H1 (cell line): ENCODE data around the gene AGAP1. TPM values are rescaled to one million over a fixed set of nuclear protein-coding genes. Genes with fewer than 3 reads are reported as not detected.

Source experiments
- CTCF ChIA-PET: fragments of 300-600 bp; sonication (Branson Sonifier 250); formaldehyde crosslinking; loops from one replicate; lab custom pipeline; 2021; ENCODE audit not compliant: partially characterized antibody; lab: Charles Lee
- POLR2A ChIA-PET: fragments of 300-600 bp; sonication (Branson Sonifier 250); formaldehyde crosslinking; loops from one replicate; lab custom pipeline; 2021; ENCODE audit warnings: inconsistent platforms; ENCODE audit not compliant: partially characterized antibody; lab: Charles Lee
- DNase-seq, 2 experiments: peaks; one replicate each; pipeline versions ENCODE4 v3.0.0 to v3.0.0-alpha.2; 2010 to 2022; ENCODE audit warnings: low spot score in 2 of 2, low read depth in 1 of 2, mixed read lengths in 1 of 2
- FAIRE-seq: peaks from 2 replicates; lab custom pipeline; 2011; peaks lifted over from hg19 to GRCh38; lab: Jason Lieb, UNC
- H2AFZ ChIP-seq: 2 replicates; pipeline ENCODE4 v1.8.1; 2012; ENCODE audit warnings: low read length, inconsistent platforms
- H2AK5ac ChIP-seq: 2 replicates; pipeline ENCODE4 v1.6.1; 2013; ENCODE audit warnings: low read depth, low read length
- H2BK120ac ChIP-seq: replicated peaks from 2 replicates; pipeline ENCODE3; 2013; ENCODE audit warnings: low read depth, low read length, inconsistent platforms
- H2BK12ac ChIP-seq: 2 replicates; pipeline ENCODE4 v1.6.1; 2013; ENCODE audit warnings: low read depth, low read length
- H2BK15ac ChIP-seq: 2 replicates; pipeline ENCODE4 v1.6.1; 2013; ENCODE audit warnings: low read length
- H2BK20ac ChIP-seq: 2 replicates; pipeline ENCODE4 v1.6.1; 2013; ENCODE audit warnings: low read length
- H2BK5ac ChIP-seq: 2 replicates; pipeline ENCODE4 v1.6.1; 2013; ENCODE audit warnings: low read depth, low read length
- H3K14ac ChIP-seq: 2 replicates; pipeline ENCODE4 v1.6.1; 2013; ENCODE audit warnings: inconsistent platforms; ENCODE audit not compliant: insufficient read length
- H3K18ac ChIP-seq: 2 replicates; pipeline ENCODE4 v1.6.1; 2013; ENCODE audit warnings: low read length; ENCODE audit errors: extremely low read depth
- H3K23ac ChIP-seq: 2 replicates; pipeline ENCODE4 v1.6.1; 2013; ENCODE audit warnings: inconsistent platforms; ENCODE audit not compliant: insufficient read length
- H3K23me2 ChIP-seq: 2 replicates; pipeline ENCODE4 v1.6.1; 2013; ENCODE audit warnings: low read depth, low read length
- H3K27ac ChIP-seq: 2 replicates; pipeline ENCODE4 v1.6.1; 2011; ENCODE audit warnings: low read depth, low read length, inconsistent platforms
- H3K27me3 ChIP-seq, 4 experiments: replicated peaks in 1 of 4; 1 replicate in 1 of 4; 2 replicates in 3 of 4; pipeline versions ENCODE4 v1.6.1 to v1.8.1; 2011 to 2013; ENCODE audit warnings: low read length in 3 of 4, mild to moderate bottlenecking in 3 of 4, inconsistent platforms in 2 of 4, mixed read lengths in 2 of 4, moderate library complexity in 1 of 4; ENCODE audit not compliant: control insufficient read depth in 3 of 4, insufficient read depth in 3 of 4; ENCODE audit errors: extremely low read depth in 1 of 4
- H3K36me3 ChIP-seq, 4 experiments: 2 replicates each; pipeline versions ENCODE4 v1.6.1 to v1.8.1; 2011 to 2013; ENCODE audit warnings: mild to moderate bottlenecking in 4 of 4, low read length in 3 of 4, moderate library complexity in 2 of 4, control low read depth in 1 of 4, inconsistent platforms in 1 of 4; ENCODE audit not compliant: insufficient read depth in 4 of 4, control insufficient read depth in 2 of 4
- H3K4ac ChIP-seq: replicated peaks from 2 replicates; pipeline ENCODE3; 2013; ENCODE audit warnings: low read length, low read depth, mixed read lengths, inconsistent platforms; ENCODE audit not compliant: insufficient read length
- H3K4me1 ChIP-seq, 4 experiments: replicated peaks in 1 of 4; 1 replicate in 1 of 4; 2 replicates in 3 of 4; pipeline versions ENCODE4 v1.6.1 to v1.8.1; 2011 to 2013; ENCODE audit warnings: low read length in 3 of 4, inconsistent platforms in 2 of 4, mixed read lengths in 1 of 4; ENCODE audit not compliant: insufficient read depth in 4 of 4, control insufficient read depth in 3 of 4
- H3K4me2 ChIP-seq, 2 experiments: 2 replicates each; pipeline versions ENCODE4 v1.6.1 to v1.8.1; 2011 to 2013; ENCODE audit warnings: low read depth in 2 of 2, low read length in 2 of 2, control low read depth in 1 of 2, inconsistent platforms in 1 of 2, mild to moderate bottlenecking in 1 of 2; ENCODE audit not compliant: insufficient read depth in 1 of 2
- H3K4me3 ChIP-seq, 4 experiments: fragments of 200-600, 300-600 bp in 1 of 4; sonication (generic), shearing (Covaris generic), sonication (Bioruptor Twin) in 1 of 4; 2 replicates each; pipeline versions ENCODE4 v1.5.1 to v1.8.1; 2011 to 2016; ENCODE audit warnings: low read length in 4 of 4, low read depth in 3 of 4, control low read depth in 2 of 4, inconsistent platforms in 2 of 4, mild to moderate bottlenecking in 2 of 4, mixed read lengths in 1 of 4, moderate library complexity in 1 of 4; ENCODE audit not compliant: insufficient read depth in 2 of 4; ENCODE audit errors: extremely low read depth in 1 of 4
- H3K56ac ChIP-seq: replicated peaks from 2 replicates; pipeline ENCODE3; 2013; ENCODE audit warnings: low read depth, mild to moderate bottlenecking, mixed read lengths, low read length, inconsistent platforms; ENCODE audit not compliant: insufficient read length
- H3K79me1 ChIP-seq: 2 replicates; pipeline ENCODE4 v1.6.1; 2013; ENCODE audit warnings: low read depth, low read length, control low read depth
- H3K79me2 ChIP-seq, 2 experiments: 2 replicates each; pipeline versions ENCODE4 v1.6.1 to v1.8.1; 2012 to 2013; ENCODE audit warnings: low read length in 2 of 2, mild to moderate bottlenecking in 2 of 2, inconsistent platforms in 1 of 2; ENCODE audit not compliant: insufficient read depth in 2 of 2, control insufficient read depth in 1 of 2
- H3K9ac ChIP-seq, 4 experiments: replicated peaks in 1 of 4; 1 replicate in 1 of 4; 2 replicates in 3 of 4; pipeline versions ENCODE4 v1.6.1 to v1.8.1; 2011 to 2013; ENCODE audit warnings: low read depth in 3 of 4, low read length in 3 of 4, control low read depth in 2 of 4, mild to moderate bottlenecking in 2 of 4, moderate library complexity in 2 of 4, inconsistent platforms in 1 of 4; ENCODE audit errors: extremely low read depth in 1 of 4
- H3K9me3 ChIP-seq, 2 experiments: 2 replicates each; pipeline versions ENCODE4 v1.6.1 to v1.8.1; 2012 to 2013; ENCODE audit warnings: mild to moderate bottlenecking in 2 of 2, moderate library complexity in 2 of 2, control low read depth in 1 of 2, inconsistent platforms in 1 of 2, low read depth in 1 of 2, low read length in 1 of 2, mixed read lengths in 1 of 2; ENCODE audit not compliant: insufficient read depth in 2 of 2
- H4K20me1 ChIP-seq, 2 experiments: replicated peaks in 1 of 2; 2 replicates each; pipeline versions ENCODE3 to v1.8.1; 2011 to 2013; ENCODE audit warnings: inconsistent platforms in 2 of 2, low read length in 2 of 2, mild to moderate bottlenecking in 1 of 2; ENCODE audit not compliant: insufficient read depth in 2 of 2, control insufficient read depth in 1 of 2
- H4K5ac ChIP-seq: 2 replicates; pipeline ENCODE4 v1.6.1; 2013; ENCODE audit warnings: low read length, low read depth, mixed read lengths, inconsistent platforms; ENCODE audit not compliant: insufficient read length
- H4K8ac ChIP-seq: 2 replicates; pipeline ENCODE4 v1.8.0; 2013; ENCODE audit warnings: mild to moderate bottlenecking, moderate library complexity, low read length, inconsistent platforms; ENCODE audit not compliant: insufficient read depth; ENCODE audit errors: extremely low read depth
- H4K91ac ChIP-seq: replicated peaks from 2 replicates; pipeline ENCODE3; 2013; ENCODE audit warnings: low read length, mixed read lengths, inconsistent platforms; ENCODE audit not compliant: insufficient read length
- ASH2L ChIP-seq: fragments of 200-600, 300-600 bp; sonication (generic); IDR thresholded peaks from one replicate; pipeline ENCODE4 v1.7.1; 2017; ENCODE audit warnings: low read length
- CBX8 ChIP-seq: fragments of 300-800, 300-1000 bp; sonication (generic); IDR thresholded peaks from 2 replicates; pipeline ENCODE4 v1.7.1; 2016; ENCODE audit warnings: low read depth, low read length, borderline replicate concordance
- CHD1 ChIP-seq: IDR thresholded peaks from 2 replicates; pipeline ENCODE4 v1.6.1; 2012; ENCODE audit warnings: low read depth, low read length, improper control_type of control experiment
- RXRA ChIP-seq: IDR thresholded peaks from 2 replicates; pipeline ENCODE4 v1.6.1; 2011; ENCODE audit warnings: low read depth, mild to moderate bottlenecking, low read length, moderate library complexity; ENCODE audit not compliant: insufficient read depth
- SIN3A ChIP-seq, 2 experiments: IDR thresholded peaks in 1 of 2; conservative IDR thresholded peaks in 1 of 2; 2 replicates each; pipeline ENCODE4 v1.6.1; 2011 to 2012; ENCODE audit warnings: low read length in 2 of 2, improper control_type of control experiment in 1 of 2, low read depth in 1 of 2, mild to moderate bottlenecking in 1 of 2
- SIRT6 ChIP-seq: IDR thresholded peaks from one replicate; pipeline ENCODE4 v1.7.1; 2012; ENCODE audit warnings: low read length, inconsistent platforms
- SP1 ChIP-seq: IDR thresholded peaks from 2 replicates; pipeline ENCODE4 v1.6.1; 2011; ENCODE audit warnings: low read depth, low read length
- TBP ChIP-seq: IDR thresholded peaks from 2 replicates; pipeline ENCODE4 v1.6.1; 2011; ENCODE audit warnings: low read depth, low read length, improper control_type of control experiment
- TCF12 ChIP-seq: IDR thresholded peaks from 2 replicates; pipeline ENCODE4 v1.6.1; 2011; ENCODE audit warnings: low read depth, mild to moderate bottlenecking, low read length
- WGBS, 2 experiments: shearing (Covaris generic) in 1 of 2; methylation state at CpG; one replicate each; pipeline versions ENCODE4 v1.1.6 to v1.1.7; 2013 to 2015; ENCODE audit warnings: low lambda C conversion rate in 2 of 2, mixed read lengths in 2 of 2, inconsistent platforms in 1 of 2, low coverage in 1 of 2, missing lambda C conversion rate in 1 of 2; ENCODE audit not compliant: insufficient replicate concordance in 2 of 2, insufficient coverage in 1 of 2, insufficient read length in 1 of 2; ENCODE audit errors: extremely low coverage in 1 of 2, missing lambda C conversion rate in 1 of 2; 5-methylcytosine and 5-hydroxymethylcytosine counted together
- polyA plus RNA-seq, 7 experiments: library from polyadenylated mRNA; depleted of rRNA in 3 of 7; stranded (reverse) in 5 of 7; unstranded in 2 of 7; fragments of >200 nt in 5 of 7; fragments of 200-250 nt in 2 of 7; gene quantifications; 1 replicate in 5 of 7; 2 replicates in 1 of 7; 4 replicates in 1 of 7; pipeline versions ENCODE4 v1.2.1 to v1.2.3, GENCODE V29; 2011 to 2013; ENCODE audit warnings: missing spikeins in 2 of 7, mixed read lengths in 2 of 7
- total RNA-seq: library from RNA; stranded (reverse); fragmentation: NEBNext Ultra II Directional; extraction: Animal tissue kit (Norgen Biotek cat#: 25700); gene quantifications from 2 replicates; pipeline ENCODE4 v1.2.1, GENCODE V29; 2021
- TF ChIP-seq, protein P1 (sequence below): IDR thresholded peaks from 2 replicates; pipeline ENCODE4 v1.6.1; 2011; ENCODE audit warnings: low read length, improper control_type of control experiment
- TF ChIP-seq, protein P2 (sequence below), 3 experiments: IDR thresholded peaks; 1 replicate in 2 of 3; 2 replicates in 1 of 3; pipeline versions ENCODE4 v1.5.1 to v1.6.1; 2011; ENCODE audit warnings: low read length in 3 of 3, mild to moderate bottlenecking in 3 of 3, inconsistent platforms in 2 of 3, low read depth in 1 of 3, moderate library complexity in 1 of 3; ENCODE audit not compliant: insufficient read depth in 1 of 3; ENCODE audit errors: control extremely low read depth in 1 of 3

The AGAP1 gene
- total and polyA plus RNA-seq, 2 of the 8 experiments (the other 6 are each of a cell fraction or from before 2014, with no cell fraction given), result 18.1 to 39.4 TPM

DNA sequence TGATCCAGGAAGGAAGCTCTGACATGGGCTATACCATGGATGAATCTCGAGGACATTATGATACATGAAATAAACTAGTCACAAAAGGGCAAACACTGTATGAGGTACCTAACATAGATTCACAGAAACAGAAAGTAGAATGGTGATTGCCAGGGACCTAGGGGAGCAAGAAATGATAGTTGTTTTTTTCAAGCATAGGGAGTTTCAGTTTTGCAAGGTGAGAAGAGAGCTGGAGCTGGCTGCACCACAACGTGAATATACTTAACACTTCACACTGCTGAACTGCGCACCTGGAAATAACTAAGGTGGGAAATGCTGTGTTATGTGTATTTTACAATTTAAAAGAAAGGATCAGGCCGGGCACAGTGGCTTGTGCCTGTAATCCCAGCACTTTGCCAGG is 13.2 kb upstream of the AGAP1 start:
- FAIRE-seq, result no peak
- ChIA-PET CTCF (interaction anchor here (0.8 to 1.2 kb wide), 2 partner anchors 12 to 18 kb away, joined by 3 to 4 read pairs; no protein-coding TSS in a partner anchor), POLR2A (interaction anchor here (1.5 kb wide), 1 partner anchor 10 kb away, joined by 3 read pairs; no protein-coding TSS in a partner anchor)
- TF ChIP-seq, protein P1, sequence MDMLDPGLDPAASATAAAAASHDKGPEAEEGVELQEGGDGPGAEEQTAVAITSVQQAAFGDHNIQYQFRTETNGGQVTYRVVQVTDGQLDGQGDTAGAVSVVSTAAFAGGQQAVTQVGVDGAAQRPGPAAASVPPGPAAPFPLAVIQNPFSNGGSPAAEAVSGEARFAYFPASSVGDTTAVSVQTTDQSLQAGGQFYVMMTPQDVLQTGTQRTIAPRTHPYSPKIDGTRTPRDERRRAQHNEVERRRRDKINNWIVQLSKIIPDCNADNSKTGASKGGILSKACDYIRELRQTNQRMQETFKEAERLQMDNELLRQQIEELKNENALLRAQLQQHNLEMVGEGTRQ, result no peak
- no peak for TF ChIP-seq RXRA
- no peak for TF ChIP-seq SP1
- no peak for TF ChIP-seq CHD1
- TF ChIP-seq TBP, result no peak
- TF ChIP-seq, protein P2, sequence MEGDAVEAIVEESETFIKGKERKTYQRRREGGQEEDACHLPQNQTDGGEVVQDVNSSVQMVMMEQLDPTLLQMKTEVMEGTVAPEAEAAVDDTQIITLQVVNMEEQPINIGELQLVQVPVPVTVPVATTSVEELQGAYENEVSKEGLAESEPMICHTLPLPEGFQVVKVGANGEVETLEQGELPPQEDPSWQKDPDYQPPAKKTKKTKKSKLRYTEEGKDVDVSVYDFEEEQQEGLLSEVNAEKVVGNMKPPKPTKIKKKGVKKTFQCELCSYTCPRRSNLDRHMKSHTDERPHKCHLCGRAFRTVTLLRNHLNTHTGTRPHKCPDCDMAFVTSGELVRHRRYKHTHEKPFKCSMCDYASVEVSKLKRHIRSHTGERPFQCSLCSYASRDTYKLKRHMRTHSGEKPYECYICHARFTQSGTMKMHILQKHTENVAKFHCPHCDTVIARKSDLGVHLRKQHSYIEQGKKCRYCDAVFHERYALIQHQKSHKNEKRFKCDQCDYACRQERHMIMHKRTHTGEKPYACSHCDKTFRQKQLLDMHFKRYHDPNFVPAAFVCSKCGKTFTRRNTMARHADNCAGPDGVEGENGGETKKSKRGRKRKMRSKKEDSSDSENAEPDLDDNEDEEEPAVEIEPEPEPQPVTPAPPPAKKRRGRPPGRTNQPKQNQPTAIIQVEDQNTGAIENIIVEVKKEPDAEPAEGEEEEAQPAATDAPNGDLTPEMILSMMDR (IDR thresholded peaks at IDR 0.05; ENCODE audit: control extremely low read depth in 1 of 3, insufficient read depth in 1 of 3, low read depth in 1 of 3, low read length in 3 of 3), result no peak
- no peak for TF ChIP-seq SIRT6
- TF ChIP-seq TCF12, result no peak
- no peak for TF ChIP-seq CBX8
- TF ChIP-seq SIN3A (conservative IDR thresholded peaks at IDR 0.05 in 1 of 2, IDR thresholded peaks at IDR 0.05 in 1 of 2; ENCODE audit: low read depth in 1 of 2, low read length in 2 of 2), result no peak
- no peak for TF ChIP-seq ASH2L

More for the DNA sequence above, 13.2 kb upstream of the AGAP1 start:
- H2AK5ac ChIP-seq, result no peak overlapping the region
- no peak overlapping the region for H3K4me2 ChIP-seq
- no peak overlapping the region for H3K9ac ChIP-seq
- H3K14ac ChIP-seq, result no peak overlapping the region
- no peak overlapping the region for H3K27ac ChIP-seq
- H2BK15ac ChIP-seq, result no peak overlapping the region
- no peak overlapping the region for H2BK20ac ChIP-seq
- H2AFZ ChIP-seq, result no peak overlapping the region
- no peaks in the 10 kb centered on the region for H3K79me1 ChIP-seq
- no peak overlapping the region for H3K18ac ChIP-seq
- no peak overlapping the region for H3K56ac ChIP-seq
- H3K4ac ChIP-seq, result no peak overlapping the region
- H2BK120ac ChIP-seq, result no peak overlapping the region
- H4K8ac ChIP-seq, result no peak overlapping the region
- no peak overlapping the region for H2BK5ac ChIP-seq
- H3K4me3 ChIP-seq, result no peak overlapping the region
- no peaks in the 10 kb centered on the region for H3K79me2 ChIP-seq
- H3K23ac ChIP-seq, result no peak overlapping the region
- H3K9me3 ChIP-seq, result no peaks in the 10 kb centered on the region
- H3K36me3 ChIP-seq, result no peaks in the 10 kb centered on the region
- H3K23me2 ChIP-seq, result no peaks in the 10 kb centered on the region; the same call in 1 of the 2 replicates
- H3K27me3 ChIP-seq, result no peaks in the 10 kb centered on the region
- H2BK12ac ChIP-seq, result no peak overlapping the region
- DNase-seq, result no peak
- WGBS, 2 experiments, result 84% methylated on average over 4 of the region's 4 CpGs; no CpG with 5 or more reads in 1 of the 2 experiments
- H4K5ac ChIP-seq, result no peak overlapping the region
- no peaks in the 10 kb centered on the region for H3K4me1 ChIP-seq
- no peak overlapping the region for H4K91ac ChIP-seq
- H4K20me1 ChIP-seq, result no peaks in the 10 kb centered on the region
